NCI-H69 (cell line): ENCODE measurements around the gene CACNB2.

Experiments
- DNase-seq: peaks from one replicate; lab custom pipeline; 2025; lab: John Stamatoyannopoulos, UW

CACNB2 gene

DNA sequence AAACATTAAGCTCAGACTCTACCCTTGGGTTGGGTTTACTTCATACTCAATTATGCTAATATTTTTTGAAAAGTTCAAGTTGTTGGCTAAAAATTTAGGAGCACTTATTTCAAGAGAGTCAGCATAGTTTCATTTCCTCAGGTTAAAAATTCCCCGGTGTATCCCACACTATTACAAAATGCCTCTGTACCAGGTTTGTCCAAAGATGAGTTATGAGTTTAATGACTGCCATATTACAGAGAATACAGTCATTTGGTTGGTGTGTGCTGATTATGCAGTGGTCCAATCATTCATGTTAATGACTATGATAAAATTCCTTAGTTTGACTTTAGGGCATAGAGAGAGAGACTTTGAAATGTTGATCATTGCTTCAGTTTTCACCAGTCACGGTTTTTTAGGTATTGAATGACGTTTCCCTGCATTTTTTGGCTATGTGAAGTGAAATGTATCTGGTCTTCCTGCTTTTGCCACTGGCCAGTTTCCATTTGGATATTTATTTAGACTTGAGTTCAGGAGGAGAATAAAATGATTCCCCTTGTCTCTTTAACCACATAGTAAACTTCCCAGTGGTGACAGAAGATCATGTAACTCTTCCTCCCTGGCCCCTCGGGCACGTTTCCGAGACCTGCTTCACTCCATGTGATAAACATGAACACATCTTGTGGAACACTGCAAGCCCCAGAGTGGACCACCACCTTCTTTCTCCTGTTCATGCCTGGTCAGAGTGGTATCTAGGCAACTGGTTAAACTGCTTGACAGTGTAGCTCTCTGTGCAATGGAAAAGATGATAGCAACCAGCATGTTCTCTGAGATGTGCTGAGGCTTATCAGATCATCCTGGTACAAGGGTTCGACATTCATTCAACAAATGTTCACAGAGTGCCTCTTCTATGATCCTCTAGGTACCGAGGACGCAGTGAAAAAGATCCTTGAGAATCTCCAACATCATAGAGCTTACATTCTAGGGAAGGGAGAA is 153.6 kb downstream of the CACNB2 start:
- no peak for DNase-seq

DNA sequence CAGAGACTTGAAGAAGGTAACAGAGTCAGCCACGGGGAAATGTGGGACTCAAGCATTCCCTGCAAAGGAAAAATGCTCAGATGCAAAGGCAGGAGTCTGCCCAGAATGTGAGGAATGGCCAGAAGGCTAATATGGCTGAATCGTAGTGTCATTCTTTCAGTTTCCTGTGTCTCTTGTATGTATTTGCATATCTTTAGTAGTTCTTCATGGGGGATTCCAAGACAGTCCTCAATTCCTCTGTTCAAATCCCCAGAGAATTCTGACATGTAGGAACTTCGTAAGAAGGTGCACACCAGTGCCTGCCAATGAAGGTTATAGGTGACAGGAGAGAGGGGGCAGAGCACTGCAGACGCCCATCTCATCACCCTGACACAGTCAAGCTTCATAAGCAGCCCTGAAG is 154.4 kb downstream of the CACNB2 start:
- no peak for DNase-seq

DNA sequence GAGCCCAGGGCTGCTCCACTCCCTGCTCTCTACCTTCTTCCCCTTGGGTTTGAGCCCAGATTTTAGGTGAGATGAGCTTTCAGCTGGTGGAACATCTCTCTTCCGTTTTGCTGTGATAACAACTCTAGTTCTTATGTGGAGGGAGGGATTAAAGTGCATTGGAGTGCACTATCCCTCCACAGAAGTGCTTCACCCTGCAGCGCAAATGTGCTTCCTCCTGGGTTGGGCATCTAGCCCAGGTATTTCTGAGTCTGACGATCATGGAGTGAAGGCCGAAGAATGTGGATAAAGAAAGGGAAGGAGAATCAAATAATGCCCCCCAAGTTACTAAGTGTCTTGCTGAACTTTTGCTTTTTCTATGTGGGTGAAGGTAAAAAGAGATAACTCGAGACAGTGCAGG is 157.4 kb downstream of the CACNB2 start:
- DNase-seq, result no peak

DNA sequence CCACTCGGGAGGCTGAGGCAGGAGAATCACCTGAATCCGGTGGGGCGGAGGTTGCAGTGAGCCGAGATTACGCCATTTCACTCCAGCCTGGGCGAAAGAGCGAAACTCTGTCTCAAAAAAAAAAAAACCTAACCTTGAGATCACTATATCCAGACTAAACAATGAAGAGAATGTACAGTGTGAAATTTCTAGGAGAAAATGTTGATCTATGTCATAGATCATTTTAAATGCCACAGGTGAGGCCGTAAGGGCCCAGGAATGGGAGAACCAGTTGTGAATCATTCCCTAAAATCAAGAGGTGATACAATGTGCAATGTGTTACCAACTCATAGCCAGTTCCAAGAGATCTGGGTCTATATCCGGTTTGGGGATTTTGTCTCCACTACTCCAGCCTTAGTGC is 158.0 kb downstream of the CACNB2 start:
- no peak for DNase-seq

DNA sequence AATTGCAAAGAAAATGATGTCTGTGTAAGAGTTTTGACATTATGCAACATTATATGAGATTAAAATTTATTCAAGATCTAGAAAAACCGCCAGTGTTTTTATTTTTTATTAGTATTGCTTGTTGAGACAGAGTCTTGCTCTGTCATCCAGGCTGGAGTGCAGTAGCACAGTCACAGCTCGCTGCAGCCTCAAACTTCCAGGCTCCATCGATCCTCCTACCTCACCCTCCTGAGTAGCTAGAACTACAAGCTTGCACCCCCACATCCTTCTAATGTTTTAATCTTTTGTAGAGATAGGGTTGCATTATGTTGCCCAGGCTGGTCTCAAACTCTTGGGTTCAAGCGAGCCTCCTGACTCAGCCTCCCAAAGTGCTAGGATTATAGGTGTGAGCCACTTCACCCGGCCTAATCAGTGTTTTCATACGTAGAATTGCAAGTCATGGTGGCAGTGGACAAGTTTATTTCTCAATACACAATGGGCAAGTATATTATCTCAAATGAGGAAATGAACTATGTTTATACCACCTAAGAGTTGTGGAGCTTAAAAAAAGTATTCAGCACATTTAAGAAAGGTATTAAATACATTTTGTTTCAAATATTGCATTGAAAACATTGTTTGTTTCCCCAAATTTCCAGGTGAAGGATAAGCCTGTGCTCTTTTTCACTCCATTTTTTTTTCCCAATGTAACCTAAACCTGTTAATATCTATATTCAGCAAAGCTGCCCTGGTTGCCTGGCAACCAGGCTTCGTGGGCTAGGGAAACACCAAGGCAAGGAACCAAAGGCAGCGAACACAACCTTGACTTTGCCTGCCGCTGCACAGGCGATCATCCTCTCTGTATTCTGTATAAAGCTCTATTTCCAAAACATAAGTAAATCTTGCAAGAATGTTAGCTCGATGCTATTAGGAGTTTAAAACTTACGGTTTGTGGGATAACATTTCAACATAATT is 163.9 kb downstream of the CACNB2 start:
- no peak for DNase-seq

DNA sequence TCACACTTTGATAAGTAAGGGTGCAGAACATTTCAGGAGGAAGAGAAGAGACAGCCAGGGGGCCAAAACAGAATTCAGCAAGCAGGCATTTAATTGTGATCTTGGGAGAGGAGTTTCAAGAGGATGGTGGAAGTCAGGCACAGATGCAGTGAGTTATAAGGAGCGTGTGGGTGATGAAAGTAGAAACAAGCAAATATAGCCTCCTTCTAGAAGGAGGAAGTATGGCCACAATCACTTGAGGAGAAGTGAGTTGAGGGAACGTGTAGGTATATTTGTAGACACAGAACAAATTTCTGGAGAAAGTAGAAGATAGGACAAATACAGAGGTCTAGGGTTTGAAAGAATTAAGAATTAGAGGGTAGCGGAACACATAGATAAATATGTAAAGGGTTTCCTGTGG is 165.8 kb downstream of the CACNB2 start:
- DNase-seq, result no peak

DNA sequence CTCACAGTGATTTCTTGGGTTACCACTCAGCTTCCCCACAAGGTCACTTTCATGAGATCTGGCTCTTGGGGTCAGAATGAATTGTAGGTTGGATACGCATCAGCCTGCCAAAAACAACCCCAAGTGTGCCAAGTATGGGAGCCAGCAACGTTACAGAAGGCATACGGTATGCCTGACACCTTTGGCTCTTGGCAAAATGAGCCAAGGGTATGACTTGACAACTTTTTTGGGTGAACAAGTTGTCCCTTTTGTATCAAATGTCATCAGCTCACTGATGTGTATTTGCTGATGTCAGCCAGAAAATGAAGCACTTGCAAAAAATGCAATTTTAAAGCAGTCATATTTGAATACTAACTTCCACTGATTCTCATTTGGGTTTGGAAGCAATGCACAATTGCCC is 168.4 kb downstream of the CACNB2 start:
- DNase-seq, result no peak

DNA sequence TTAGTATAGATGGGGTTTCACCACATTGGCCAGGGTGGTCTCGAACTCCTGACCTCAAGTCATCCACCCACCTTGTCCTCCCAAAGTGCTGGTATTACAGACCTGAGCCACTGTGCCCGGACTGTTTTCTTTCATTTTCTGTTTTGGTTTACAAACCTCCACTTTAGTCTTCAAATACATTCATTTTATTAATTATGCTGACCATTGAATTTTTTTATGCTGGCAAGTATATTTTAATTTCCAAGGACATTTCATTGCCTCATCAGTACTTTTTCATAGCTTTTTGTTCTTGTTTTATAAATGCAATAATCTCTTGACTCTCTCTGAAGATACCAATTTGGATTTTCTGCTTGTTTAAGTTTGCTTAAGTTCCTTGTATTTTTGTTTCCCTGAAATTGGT is 170.5 kb downstream of the CACNB2 start:
- DNase-seq, result no peak

DNA sequence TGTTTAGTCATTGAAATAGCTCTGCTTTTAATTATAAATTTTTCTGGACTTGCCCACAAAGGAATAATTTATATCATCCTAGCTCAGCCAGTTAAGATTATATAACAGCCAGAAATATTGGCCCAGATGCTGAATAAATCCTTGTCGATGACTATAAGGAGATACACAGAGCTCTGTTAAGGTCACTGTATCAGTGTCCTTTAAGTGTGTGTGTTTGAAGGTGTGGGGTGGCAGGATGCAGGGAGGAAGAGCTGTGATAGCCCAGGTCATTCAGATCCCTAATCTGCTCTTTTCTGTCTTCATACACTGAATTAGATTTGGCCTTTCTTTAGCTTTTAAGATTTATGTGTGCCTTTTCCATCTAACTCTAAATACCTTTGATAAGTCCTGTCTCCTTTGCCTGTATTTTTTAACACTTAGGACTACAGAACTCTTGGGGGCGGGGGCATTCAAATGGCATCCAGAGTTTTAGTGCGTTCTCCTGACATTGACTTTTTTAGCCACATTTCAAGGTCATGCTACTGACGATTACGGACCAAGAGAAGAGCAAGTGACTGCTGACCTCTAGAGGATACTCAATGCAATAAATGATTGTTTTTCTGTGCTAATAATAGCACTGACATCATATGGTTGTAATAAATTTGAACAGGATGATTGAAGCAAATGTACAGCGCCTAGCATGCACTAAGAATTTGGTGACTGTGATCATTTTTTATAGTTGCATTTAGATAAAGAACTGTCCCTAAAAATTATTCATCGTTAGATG is 172.3 kb downstream of the CACNB2 start:
- DNase-seq, result peak; percentile 0

DNA sequence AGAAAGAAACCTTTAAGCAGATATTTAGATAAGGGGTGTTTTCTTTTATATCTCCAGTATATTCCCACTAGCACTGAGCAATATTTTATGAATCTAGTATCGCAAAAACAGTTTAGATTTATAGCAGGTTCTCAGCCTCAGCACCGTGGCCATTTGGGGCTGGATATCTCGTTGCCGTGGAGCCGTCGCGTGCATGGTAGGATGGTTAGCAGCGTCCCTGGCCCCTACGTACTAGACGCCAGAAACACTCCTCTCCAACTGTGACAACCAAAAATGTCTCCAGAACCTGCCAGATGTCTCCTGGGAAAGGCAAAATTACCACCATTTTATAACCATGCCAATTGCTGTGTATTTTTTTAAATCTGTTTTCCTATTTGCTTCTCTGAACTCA is 172.9 kb downstream of the CACNB2 start:
- DNase-seq, result no peak

DNA sequence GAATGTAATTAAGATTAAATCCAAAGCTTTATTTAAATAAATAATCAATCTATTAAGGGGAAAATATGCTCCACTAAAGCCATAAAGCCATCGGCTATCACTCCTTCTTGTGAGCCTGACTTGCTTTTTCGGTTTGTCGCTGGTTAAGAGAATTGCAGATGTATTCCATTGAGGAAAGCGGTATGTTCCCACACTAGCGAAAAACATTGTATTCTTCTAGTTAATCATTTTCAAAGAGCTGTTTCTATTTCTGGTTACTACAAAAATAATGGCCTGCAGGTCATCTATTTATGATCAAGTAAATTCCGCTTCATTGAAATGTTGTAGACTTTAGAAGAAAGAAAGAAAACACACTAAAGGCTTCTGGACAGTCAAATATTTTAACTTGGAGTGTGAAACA is 173.4 kb downstream of the CACNB2 start:
- no peak for DNase-seq

DNA sequence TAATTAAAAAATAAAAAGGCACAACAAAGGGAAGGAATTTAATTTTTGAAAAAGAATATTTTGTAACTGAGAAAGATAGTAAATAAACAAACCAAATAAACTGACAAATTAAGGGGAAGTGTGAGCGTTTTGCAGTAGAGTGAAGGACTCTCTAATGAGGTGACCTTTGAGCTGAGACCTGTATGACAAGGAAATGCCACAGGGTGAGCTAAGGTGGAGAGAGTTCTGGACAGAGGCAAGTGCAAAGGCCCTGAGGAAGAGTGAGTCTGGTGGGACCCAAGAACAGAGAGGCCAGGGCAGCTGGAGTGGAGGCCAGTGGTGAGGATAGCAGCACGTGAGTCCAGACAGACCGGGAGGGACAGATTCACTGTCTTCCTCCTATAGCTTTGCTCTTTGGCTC is 179.4 kb downstream of the CACNB2 start:
- DNase-seq, result no peak

DNA sequence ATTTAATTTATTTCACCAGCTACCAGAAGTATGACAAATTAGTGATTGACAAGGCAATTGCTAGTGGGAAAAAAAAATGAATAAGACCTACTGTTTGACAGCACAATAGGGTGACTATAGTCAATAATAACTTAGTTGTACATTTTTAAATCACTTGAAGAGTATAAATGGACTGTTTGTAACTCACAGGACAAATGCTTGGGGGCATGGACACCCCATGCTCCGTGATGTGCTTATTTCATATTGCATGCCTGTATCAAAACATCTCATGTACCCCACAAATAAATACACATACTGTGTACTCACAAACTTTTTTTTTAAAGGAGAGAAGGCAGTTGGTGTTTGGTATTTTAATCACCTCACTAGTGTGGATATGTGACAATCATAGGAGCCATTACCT is 181.1 kb downstream of the CACNB2 start:
- DNase-seq, result no peak

DNA sequence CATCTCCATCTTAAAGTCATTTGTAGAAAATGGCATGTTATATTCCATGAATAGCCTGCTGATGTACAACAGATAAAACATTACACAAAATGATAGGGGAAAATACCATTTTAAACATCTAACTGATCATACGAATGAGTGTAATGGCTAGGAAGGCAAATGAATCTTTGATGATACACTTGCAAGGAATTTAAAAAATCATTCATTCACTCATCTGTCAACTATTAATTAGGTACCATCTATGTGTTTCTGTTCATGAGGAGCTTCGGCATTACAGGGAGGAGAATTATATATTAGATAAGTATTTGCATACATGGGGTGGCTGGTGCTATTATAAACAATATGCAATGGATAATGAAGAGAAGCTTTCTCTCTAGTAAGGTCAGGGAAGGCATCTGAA is 183.7 kb downstream of the CACNB2 start:
- DNase-seq, result no peak

DNA sequence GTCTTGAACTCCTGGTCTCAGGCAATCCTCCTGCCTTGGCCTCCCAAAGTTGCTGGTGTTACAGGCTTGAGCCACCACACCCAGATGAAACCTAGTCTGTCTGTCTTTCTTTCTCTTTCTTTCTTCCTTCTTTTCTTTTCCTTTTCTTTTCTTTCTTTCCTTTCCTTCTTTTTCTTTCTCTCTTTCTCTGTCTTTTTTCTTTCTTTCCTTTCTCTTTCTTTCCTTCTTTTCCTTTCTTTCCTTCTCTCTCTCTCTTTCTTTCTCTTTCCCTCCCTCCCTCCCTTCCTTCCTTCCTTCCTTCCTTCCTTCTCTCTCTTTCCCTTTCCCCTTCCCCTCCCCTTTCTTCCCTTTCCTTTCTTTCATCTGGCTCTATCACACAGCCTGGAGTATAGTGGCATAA is 185.2 kb downstream of the CACNB2 start:
- no peak for DNase-seq

DNA sequence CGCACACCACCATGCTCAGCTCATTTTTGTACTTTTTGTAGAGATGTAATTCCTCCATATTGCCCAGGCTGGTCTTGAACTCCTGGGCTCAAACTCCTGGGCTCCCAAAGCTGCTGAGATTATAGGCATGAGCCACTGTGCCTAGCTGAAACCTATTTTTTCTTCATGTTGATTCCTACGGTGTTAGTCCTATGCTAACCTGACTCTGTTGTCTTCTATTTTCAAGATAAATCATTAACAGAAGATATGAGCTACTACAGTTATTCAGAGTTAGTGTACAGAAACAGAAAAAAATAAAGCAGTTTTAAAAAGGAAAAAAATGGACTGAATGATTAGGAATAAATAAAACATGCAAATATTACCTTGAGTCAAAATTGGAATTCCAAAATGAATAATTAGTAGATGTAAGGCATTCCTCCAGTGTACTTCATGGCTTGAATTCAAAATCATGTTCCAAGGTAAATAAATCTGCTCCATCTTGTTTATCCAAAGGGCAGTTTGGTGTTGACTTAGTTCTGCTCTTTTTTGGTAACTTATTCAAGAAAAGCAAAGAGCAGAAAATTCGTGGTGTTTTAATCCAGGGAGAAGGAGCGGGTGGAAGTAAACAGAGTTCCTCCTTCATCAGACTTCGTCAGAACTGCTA is 185.8 kb downstream of the CACNB2 start:
- no peak for DNase-seq

DNA sequence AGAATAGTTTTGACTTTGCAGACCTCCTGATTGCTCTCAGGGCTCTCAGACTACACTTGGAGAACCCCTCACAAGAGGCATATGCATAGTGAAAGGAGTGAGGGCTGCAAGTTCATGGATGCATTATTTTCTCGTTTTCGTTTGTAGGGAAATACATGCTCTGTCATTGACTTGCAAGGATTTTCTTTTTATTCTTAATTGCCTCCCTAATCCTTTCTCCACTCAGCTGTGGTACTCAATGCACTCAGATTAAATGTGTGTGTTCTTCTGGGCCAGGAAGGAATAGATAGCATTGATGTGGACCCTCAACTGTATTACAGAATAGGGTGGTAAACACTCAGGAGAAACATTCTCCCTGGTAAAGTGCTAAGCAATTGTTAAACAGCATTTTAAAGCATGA is 188.7 kb downstream of the CACNB2 start:
- no peak for DNase-seq

DNA sequence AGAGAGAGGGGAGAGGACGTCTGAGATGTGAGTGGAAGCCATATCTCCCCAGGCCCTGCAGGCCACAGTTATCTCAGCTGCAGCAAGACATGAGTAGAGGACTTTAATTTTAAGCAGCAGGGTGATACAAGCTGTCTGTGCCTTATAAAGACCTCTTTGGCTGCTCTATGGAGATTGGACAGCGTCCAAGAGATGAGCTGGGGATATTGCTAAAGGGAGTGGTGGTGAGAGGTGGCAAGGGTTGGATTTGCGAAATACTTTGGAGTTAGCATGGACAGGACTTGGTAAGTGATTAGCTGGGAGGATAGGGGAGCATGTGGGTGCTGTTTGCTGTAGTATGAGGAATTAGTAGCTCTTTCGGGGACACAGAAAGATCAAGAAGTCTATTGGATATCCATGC is 191.8 kb downstream of the CACNB2 start:
- no peak for DNase-seq

DNA sequence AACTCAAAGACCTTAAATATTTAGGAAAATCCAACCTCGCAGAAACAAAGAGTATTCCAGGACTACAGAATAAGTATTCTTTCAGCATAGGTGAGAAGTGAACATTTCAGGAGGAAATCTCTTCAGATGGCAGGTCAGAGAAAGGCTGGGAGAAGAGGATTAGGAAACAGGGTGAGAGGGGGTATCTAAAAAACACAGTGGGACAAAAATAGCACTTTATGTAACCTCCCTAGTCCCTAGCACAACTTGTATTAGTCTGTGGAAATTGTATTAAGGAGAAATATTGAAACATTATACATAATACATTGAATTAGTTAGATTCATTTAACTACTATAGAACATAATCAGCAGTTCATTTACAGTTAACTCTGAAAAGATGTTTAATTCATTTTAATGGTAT is 192.3 kb downstream of the CACNB2 start:
- no peak for DNase-seq

DNA sequence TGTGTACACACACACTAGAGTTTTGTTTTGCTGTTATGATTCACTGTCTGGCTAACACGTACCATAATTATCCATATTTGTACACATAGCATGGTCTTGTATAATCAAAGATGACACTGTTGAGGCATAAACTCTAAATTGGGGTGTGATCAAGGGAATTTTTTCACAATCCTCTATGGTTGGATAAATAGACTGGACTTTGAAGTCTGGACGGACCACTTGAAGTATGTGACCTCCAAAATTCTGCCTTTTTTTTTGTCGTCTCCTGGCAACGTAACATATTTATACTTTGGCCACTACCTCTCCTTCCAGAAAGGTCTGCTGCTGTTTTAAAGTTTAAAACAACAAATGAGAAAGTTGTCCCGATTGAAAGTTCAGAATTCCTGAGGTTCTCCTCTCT is 193.4 kb downstream of the CACNB2 start:
- DNase-seq, result no peak

DNA sequence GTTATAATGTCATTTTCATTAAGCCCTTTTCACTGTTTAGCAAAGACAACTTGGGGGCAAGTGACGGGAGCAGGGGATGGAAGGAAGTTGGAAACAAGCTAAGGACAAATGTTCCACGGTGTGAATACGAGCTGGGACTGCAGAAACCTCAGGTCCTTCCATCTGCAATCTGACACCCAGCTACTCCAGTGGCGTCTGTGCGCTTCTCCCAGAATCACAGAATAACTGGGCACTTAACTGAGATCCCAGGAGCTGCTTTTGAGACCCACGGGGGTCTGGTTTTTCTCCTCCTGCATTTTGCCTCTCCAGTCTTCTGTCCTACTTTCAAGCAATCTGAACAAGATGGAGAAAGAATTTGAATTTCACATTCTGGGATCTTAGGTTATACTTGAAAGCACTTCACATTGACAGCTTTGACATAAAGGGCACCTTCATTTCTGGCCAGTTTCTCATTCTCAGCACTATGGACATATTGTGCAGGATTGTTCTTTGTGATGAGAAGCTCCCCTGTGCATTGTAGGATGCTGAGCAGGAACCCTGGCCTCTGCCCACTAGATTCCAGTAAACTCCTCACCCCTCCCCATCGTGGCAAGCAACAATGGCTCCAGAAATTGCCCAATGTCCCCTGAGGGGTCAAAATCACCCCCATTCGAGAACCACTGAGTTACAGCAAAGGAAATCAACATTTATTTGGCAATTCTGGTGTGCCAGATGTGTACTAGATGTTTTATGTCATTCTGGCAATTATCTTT is 194.1 kb downstream of the CACNB2 start:
- DNase-seq, result no peak
